DND-41 (cell line): Measurements from ENCODE around the gene SLC46A2.

Experiments
- EZH2 ChIP-seq: IDR thresholded peaks from 3 replicates; pipeline ENCODE4 v1.6.1; 2012; ENCODE audit warnings: borderline replicate concordance, low read depth, mild to moderate bottlenecking, moderate library complexity, low read length, inconsistent platforms; ENCODE audit not compliant: severe bottlenecking
- TF ChIP-seq, protein P1 (sequence below): IDR thresholded peaks from 2 replicates; pipeline ENCODE4 v1.5.1; 2012; ENCODE audit warnings: borderline replicate concordance, low read length, moderate library complexity, mild to moderate bottlenecking; ENCODE audit not compliant: poor library complexity, severe bottlenecking; ENCODE audit errors: extremely low read depth

GRCh38 chr9:112854657-112855056 is 36.0 kb downstream of the SLC46A2 start:
- TF ChIP-seq, protein P1, sequence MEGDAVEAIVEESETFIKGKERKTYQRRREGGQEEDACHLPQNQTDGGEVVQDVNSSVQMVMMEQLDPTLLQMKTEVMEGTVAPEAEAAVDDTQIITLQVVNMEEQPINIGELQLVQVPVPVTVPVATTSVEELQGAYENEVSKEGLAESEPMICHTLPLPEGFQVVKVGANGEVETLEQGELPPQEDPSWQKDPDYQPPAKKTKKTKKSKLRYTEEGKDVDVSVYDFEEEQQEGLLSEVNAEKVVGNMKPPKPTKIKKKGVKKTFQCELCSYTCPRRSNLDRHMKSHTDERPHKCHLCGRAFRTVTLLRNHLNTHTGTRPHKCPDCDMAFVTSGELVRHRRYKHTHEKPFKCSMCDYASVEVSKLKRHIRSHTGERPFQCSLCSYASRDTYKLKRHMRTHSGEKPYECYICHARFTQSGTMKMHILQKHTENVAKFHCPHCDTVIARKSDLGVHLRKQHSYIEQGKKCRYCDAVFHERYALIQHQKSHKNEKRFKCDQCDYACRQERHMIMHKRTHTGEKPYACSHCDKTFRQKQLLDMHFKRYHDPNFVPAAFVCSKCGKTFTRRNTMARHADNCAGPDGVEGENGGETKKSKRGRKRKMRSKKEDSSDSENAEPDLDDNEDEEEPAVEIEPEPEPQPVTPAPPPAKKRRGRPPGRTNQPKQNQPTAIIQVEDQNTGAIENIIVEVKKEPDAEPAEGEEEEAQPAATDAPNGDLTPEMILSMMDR, result no peak
- no peak for TF ChIP-seq EZH2
